ENCODE data around the gene CACNA1S.

DNA sequence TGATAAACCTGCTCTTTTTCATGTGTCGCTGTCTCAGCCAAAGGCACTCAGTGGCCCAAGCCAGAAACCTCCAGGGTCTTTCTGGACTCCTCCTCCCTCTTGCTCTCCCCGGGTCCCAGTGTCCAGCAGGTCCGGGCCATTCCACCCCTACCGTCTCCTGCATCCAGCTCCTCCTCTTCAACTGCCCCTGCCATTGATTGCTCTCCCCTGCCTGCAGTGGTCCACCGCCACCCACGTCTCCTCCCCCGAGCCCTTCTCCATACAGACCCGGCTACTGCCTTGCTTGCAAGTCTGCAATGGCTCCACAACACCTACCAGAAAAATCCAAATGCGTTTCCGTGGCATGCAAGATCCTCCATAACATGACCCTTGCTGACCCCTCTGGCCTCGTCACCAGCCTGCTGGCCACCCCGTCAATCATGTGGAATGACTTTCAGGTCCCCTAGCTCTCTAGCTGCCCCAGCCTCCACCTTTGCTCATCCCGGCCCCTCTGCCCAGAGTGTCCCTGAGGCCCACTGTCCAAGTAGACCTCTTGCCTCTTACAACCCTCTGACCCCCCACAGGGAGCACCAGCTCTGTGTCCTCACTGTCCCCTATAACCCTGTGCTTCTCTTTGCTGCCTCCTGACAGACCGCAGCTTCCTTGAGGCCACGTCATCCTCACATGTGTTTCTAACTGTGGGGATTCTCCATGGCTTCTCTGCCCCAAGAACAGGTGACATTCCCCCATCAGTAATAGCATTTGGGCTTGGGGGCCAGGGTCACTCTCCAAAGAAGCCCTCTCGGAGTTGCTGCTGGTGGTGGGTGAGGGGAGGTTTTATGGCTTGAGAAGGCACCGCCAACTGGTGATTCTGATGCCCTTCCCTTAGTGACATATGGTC, 15.0 kb downstream of the CACNA1S start:
- TF ChIP-seq, protein P1, sequence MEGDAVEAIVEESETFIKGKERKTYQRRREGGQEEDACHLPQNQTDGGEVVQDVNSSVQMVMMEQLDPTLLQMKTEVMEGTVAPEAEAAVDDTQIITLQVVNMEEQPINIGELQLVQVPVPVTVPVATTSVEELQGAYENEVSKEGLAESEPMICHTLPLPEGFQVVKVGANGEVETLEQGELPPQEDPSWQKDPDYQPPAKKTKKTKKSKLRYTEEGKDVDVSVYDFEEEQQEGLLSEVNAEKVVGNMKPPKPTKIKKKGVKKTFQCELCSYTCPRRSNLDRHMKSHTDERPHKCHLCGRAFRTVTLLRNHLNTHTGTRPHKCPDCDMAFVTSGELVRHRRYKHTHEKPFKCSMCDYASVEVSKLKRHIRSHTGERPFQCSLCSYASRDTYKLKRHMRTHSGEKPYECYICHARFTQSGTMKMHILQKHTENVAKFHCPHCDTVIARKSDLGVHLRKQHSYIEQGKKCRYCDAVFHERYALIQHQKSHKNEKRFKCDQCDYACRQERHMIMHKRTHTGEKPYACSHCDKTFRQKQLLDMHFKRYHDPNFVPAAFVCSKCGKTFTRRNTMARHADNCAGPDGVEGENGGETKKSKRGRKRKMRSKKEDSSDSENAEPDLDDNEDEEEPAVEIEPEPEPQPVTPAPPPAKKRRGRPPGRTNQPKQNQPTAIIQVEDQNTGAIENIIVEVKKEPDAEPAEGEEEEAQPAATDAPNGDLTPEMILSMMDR (IDR thresholded peaks at IDR 0.05 in 8 of 11, conservative IDR thresholded peaks at IDR 0.05 in 3 of 11) = no peak
- no peak for TF ChIP-seq POLR2A (IDR thresholded peaks at IDR 0.05)
- TF ChIP-seq POLR2AphosphoS5 (IDR thresholded peaks at IDR 0.05) = no peak
